Kidney (tissue), 14 donors: ENCODE measurements around the gene ITGA7. TPM values are rescaled to one million over a fixed set of nuclear protein-coding genes. Genes with fewer than 3 reads are reported as not detected.

Experiments used
- DNase-seq, 5 donors: peaks; one replicate each; pipeline ENCODE4 v3.0.0-alpha.2; 2013 to 2020
- FAIRE-seq: peaks from 2 replicates; lab custom pipeline; 2012; peaks lifted over from hg19 to GRCh38; lab: Jason Lieb, UNC
- H3K27ac ChIP-seq, 2 donors: one replicate each; pipeline ENCODE4 v1.7.0; 2013; ENCODE audit warnings: low read depth in 2 of 2, low read length in 2 of 2, inconsistent platforms in 1 of 2
- H3K27me3 ChIP-seq: one replicate; pipeline ENCODE4 v1.7.1; 2013; ENCODE audit warnings: low read length, inconsistent platforms; ENCODE audit not compliant: control insufficient read depth, insufficient read depth
- H3K36me3 ChIP-seq, 3 donors: one replicate each; pipeline versions ENCODE4 v1.7.0 to v1.7.1; 2013; ENCODE audit warnings: low read length in 3 of 3, control low read depth in 1 of 3, inconsistent platforms in 1 of 3; ENCODE audit not compliant: insufficient read depth in 3 of 3, control insufficient read depth in 2 of 3
- H3K4me1 ChIP-seq, 3 donors: one replicate each; pipeline versions ENCODE4 v1.7.0 to v1.7.1; 2013; ENCODE audit warnings: low read length in 3 of 3, inconsistent platforms in 1 of 3, low read depth in 1 of 3; ENCODE audit not compliant: control insufficient read depth in 2 of 3, insufficient read depth in 2 of 3
- H3K4me3 ChIP-seq, 3 donors: one replicate each; pipeline versions ENCODE4 v1.7.0 to v1.8.1; 2013; ENCODE audit warnings: low read length in 3 of 3, control low read depth in 1 of 3, inconsistent platforms in 1 of 3
- H3K9ac ChIP-seq, 3 donors: one replicate each; pipeline versions ENCODE4 v1.7.0 to v1.7.1; 2013; ENCODE audit warnings: low read length in 3 of 3, control low read depth in 1 of 3, inconsistent platforms in 1 of 3
- H3K9me3 ChIP-seq, 3 donors: one replicate each; pipeline versions ENCODE4 v1.7.0 to v1.7.1; 2013; ENCODE audit warnings: low read length in 3 of 3, control low read depth in 1 of 3, inconsistent platforms in 1 of 3; ENCODE audit not compliant: control insufficient read depth in 2 of 3, insufficient read depth in 1 of 3
- CTCF ChIP-seq: IDR thresholded peaks from 3 replicates; pipeline ENCODE4 v1.5.1; 2012; ENCODE audit warnings: mild to moderate bottlenecking, moderate library complexity, borderline replicate concordance; ENCODE audit not compliant: insufficient read depth; ENCODE audit errors: extremely low read depth
- intact Hi-C: fragments of 100-400 bp; cut with DNase I; formaldehyde crosslinking; loops from one replicate; pipeline ENCODE4 v1.11.1; 2022
- polyA plus RNA-seq: library from polyadenylated mRNA; stranded (reverse); fragments of 350-450 nt; fragmentation: Illumina TruSeq; extraction: RNeasy Lipid Tissue Mini Kit (QIAGEN cat#74804); gene quantifications from one replicate; pipeline ENCODE4 v1.2.3, GENCODE V29; 2014; ENCODE audit warnings: low read depth, low replicate concordance; ENCODE audit not compliant: insufficient read depth
- total RNA-seq: library from RNA; stranded (reverse); fragmentation: NEBNext Ultra II Directional; extraction: Animal tissue kit (Norgen Biotek cat#: 25700); gene quantifications from one replicate; pipeline ENCODE4 v1.2.1, GENCODE V29; 2021
- donor health status: control.
- donor health status: control.
- donor health status: control.
- donor health status: control.
- donor health status: control.
- donor health status: DM: yes; HTN: yes; CAD: no.
- donor health status: Normal renal cell carcinoma (clear cell type).

The ITGA7 gene
- total and polyA plus RNA-seq, 2 donors from 2014 or later: 26.2 to 66.3 TPM

GRCh38 chr12:55636853-55637252 is 70.9 kb downstream of the ITGA7 start, which contains the start of gene OR10P1:
Gene OR10P1 (plus strand): TSS chr12:55636892. CDS start chr12:55636892, 0 bp downstream.
- H3K27ac ChIP-seq: no peak within 1 kb of the TSS
- intact Hi-C loops: no loop called here
- no peak for FAIRE-seq

GRCh38 chr12:55636116-55636655 is 71.5 kb downstream of the ITGA7 start:
- TF ChIP-seq CTCF: no peak
- Histone ChIP-seq H3K27ac (no peak overlapping the region), H3K4me3 (no peak overlapping the region), H3K9ac (no peak overlapping the region), H3K27me3 (no peaks in the 10 kb centered on the region), H3K4me1 (no peaks in the 10 kb centered on the region), H3K36me3 (no peaks in the 10 kb centered on the region), H3K9me3 (no peaks in the 10 kb centered on the region)
- intact Hi-C loops: no loop called here
- no peak for DNase-seq
- no peak for FAIRE-seq

More at GRCh38 chr12:55636853-55637252, 70.9 kb downstream of the ITGA7 start, which contains the start of gene OR10P1:
- H3K9ac ChIP-seq: no peak within 1 kb of the TSS
- no peak within 1 kb of the TSS for H3K4me3 ChIP-seq
- no peaks in the 10 kb centered on the region for H3K4me1 ChIP-seq
- H3K27me3 ChIP-seq: no peaks in the 10 kb centered on the region
- TF ChIP-seq CTCF: no peak
- DNase-seq: no peak
- no peaks in the 10 kb centered on the region for H3K9me3 ChIP-seq
- no peaks in the 10 kb centered on the region for H3K36me3 ChIP-seq

Other genes starting within 250 kb of the ITGA7 start
- gene OR6C70, start 237.8 kb downstream of the ITGA7 start, total RNA-seq: not detected
- gene OR6C70, start 237.8 kb downstream of the ITGA7 start, polyA plus RNA-seq: not detected
- gene OR6C68, start 215.5 kb downstream of the ITGA7 start, total RNA-seq: not detected
- gene OR6C68, start 215.5 kb downstream of the ITGA7 start, polyA plus RNA-seq: not detected
- gene OR6C4, start 158.3 kb downstream of the ITGA7 start, total RNA-seq: not detected
- not detected for gene OR6C4, start 158.3 kb downstream of the ITGA7 start, polyA plus RNA-seq
- gene OR2AP1, start 135.4 kb downstream of the ITGA7 start, total RNA-seq: not detected
- not detected for gene OR2AP1, start 135.4 kb downstream of the ITGA7 start, polyA plus RNA-seq
- not detected for gene OR10P1, start 71.0 kb downstream of the ITGA7 start, total RNA-seq
- not detected for gene OR10P1, start 71.0 kb downstream of the ITGA7 start, polyA plus RNA-seq
- 116 TPM for gene BLOC1S1, start 8.1 kb upstream of the ITGA7 start, total RNA-seq
- 451 TPM for gene BLOC1S1, start 8.1 kb upstream of the ITGA7 start, polyA plus RNA-seq
- gene RDH5, start 12.5 kb upstream of the ITGA7 start, total RNA-seq: 11.1 TPM
- 30.2 TPM for gene RDH5, start 12.5 kb upstream of the ITGA7 start, polyA plus RNA-seq
- gene CD63, start 21.1 kb upstream of the ITGA7 start, total RNA-seq: 1,130 TPM
- gene CD63, start 21.1 kb upstream of the ITGA7 start, polyA plus RNA-seq: 1,381 TPM
- gene GDF11, start 35.2 kb upstream of the ITGA7 start, total RNA-seq: 6.2 TPM
- gene GDF11, start 35.2 kb upstream of the ITGA7 start, polyA plus RNA-seq: 3.4 TPM
- 51.1 TPM for gene SARNP, start 109.8 kb upstream of the ITGA7 start, total RNA-seq
- gene SARNP, start 109.8 kb upstream of the ITGA7 start, polyA plus RNA-seq: 109 TPM
- gene ORMDL2, start 110.1 kb upstream of the ITGA7 start, total RNA-seq: 51.2 TPM
- 75.9 TPM for gene ORMDL2, start 110.1 kb upstream of the ITGA7 start, polyA plus RNA-seq
- gene DNAJC14, start 121.7 kb upstream of the ITGA7 start, total RNA-seq: 37.9 TPM
- gene DNAJC14, start 121.7 kb upstream of the ITGA7 start, polyA plus RNA-seq: 18.9 TPM
- 8.8 TPM for gene MMP19, start 135.0 kb upstream of the ITGA7 start, total RNA-seq
- 2.0 TPM for gene MMP19, start 135.0 kb upstream of the ITGA7 start, polyA plus RNA-seq
- 29.0 TPM for gene PYM1, start 220.0 kb upstream of the ITGA7 start, total RNA-seq
- gene PYM1, start 220.0 kb upstream of the ITGA7 start, polyA plus RNA-seq: 39.7 TPM
- 68.2 TPM for gene DGKA, start 223.3 kb upstream of the ITGA7 start, total RNA-seq
- 13.2 TPM for gene DGKA, start 223.3 kb upstream of the ITGA7 start, polyA plus RNA-seq